H1 (cell line): ENCODE results near the gene ARMC10. TPM values are rescaled to one million over a fixed set of nuclear protein-coding genes. Genes with fewer than 3 reads are reported as not detected.

Experiments used
- CTCF ChIA-PET: fragments of 300-600 bp; sonication (Branson Sonifier 250); formaldehyde crosslinking; loops from one replicate; lab custom pipeline; 2021; ENCODE audit not compliant: partially characterized antibody; lab: Charles Lee
- POLR2A ChIA-PET: fragments of 300-600 bp; sonication (Branson Sonifier 250); formaldehyde crosslinking; loops from one replicate; lab custom pipeline; 2021; ENCODE audit warnings: inconsistent platforms; ENCODE audit not compliant: partially characterized antibody; lab: Charles Lee
- DNase-seq, 2 experiments: peaks; one replicate each; pipeline versions ENCODE4 v3.0.0 to v3.0.0-alpha.2; 2010 to 2022; ENCODE audit warnings: low spot score in 2 of 2, low read depth in 1 of 2, mixed read lengths in 1 of 2
- FAIRE-seq: peaks from 2 replicates; lab custom pipeline; 2011; peaks lifted over from hg19 to GRCh38; lab: Jason Lieb, UNC
- H2AFZ ChIP-seq: 2 replicates; pipeline ENCODE4 v1.8.1; 2012; ENCODE audit warnings: low read length, inconsistent platforms
- H2AK5ac ChIP-seq: 2 replicates; pipeline ENCODE4 v1.6.1; 2013; ENCODE audit warnings: low read depth, low read length
- H2BK120ac ChIP-seq: replicated peaks from 2 replicates; pipeline ENCODE3; 2013; ENCODE audit warnings: low read depth, low read length, inconsistent platforms
- H2BK12ac ChIP-seq: 2 replicates; pipeline ENCODE4 v1.6.1; 2013; ENCODE audit warnings: low read depth, low read length
- H2BK15ac ChIP-seq: 2 replicates; pipeline ENCODE4 v1.6.1; 2013; ENCODE audit warnings: low read length
- H2BK20ac ChIP-seq: 2 replicates; pipeline ENCODE4 v1.6.1; 2013; ENCODE audit warnings: low read length
- H2BK5ac ChIP-seq: 2 replicates; pipeline ENCODE4 v1.6.1; 2013; ENCODE audit warnings: low read depth, low read length
- H3K14ac ChIP-seq: 2 replicates; pipeline ENCODE4 v1.6.1; 2013; ENCODE audit warnings: inconsistent platforms; ENCODE audit not compliant: insufficient read length
- H3K18ac ChIP-seq: 2 replicates; pipeline ENCODE4 v1.6.1; 2013; ENCODE audit warnings: low read length; ENCODE audit errors: extremely low read depth
- H3K23ac ChIP-seq: 2 replicates; pipeline ENCODE4 v1.6.1; 2013; ENCODE audit warnings: inconsistent platforms; ENCODE audit not compliant: insufficient read length
- H3K23me2 ChIP-seq: 2 replicates; pipeline ENCODE4 v1.6.1; 2013; ENCODE audit warnings: low read depth, low read length
- H3K27ac ChIP-seq: 2 replicates; pipeline ENCODE4 v1.6.1; 2011; ENCODE audit warnings: low read depth, low read length, inconsistent platforms
- H3K27me3 ChIP-seq, 4 experiments: replicated peaks in 1 of 4; 1 replicate in 1 of 4; 2 replicates in 3 of 4; pipeline versions ENCODE4 v1.6.1 to v1.8.1; 2011 to 2013; ENCODE audit warnings: low read length in 3 of 4, mild to moderate bottlenecking in 3 of 4, inconsistent platforms in 2 of 4, mixed read lengths in 2 of 4, moderate library complexity in 1 of 4; ENCODE audit not compliant: control insufficient read depth in 3 of 4, insufficient read depth in 3 of 4; ENCODE audit errors: extremely low read depth in 1 of 4
- H3K36me3 ChIP-seq, 4 experiments: 2 replicates each; pipeline versions ENCODE4 v1.6.1 to v1.8.1; 2011 to 2013; ENCODE audit warnings: mild to moderate bottlenecking in 4 of 4, low read length in 3 of 4, moderate library complexity in 2 of 4, control low read depth in 1 of 4, inconsistent platforms in 1 of 4; ENCODE audit not compliant: insufficient read depth in 4 of 4, control insufficient read depth in 2 of 4
- H3K4ac ChIP-seq: replicated peaks from 2 replicates; pipeline ENCODE3; 2013; ENCODE audit warnings: low read length, low read depth, mixed read lengths, inconsistent platforms; ENCODE audit not compliant: insufficient read length
- H3K4me1 ChIP-seq, 4 experiments: replicated peaks in 1 of 4; 1 replicate in 1 of 4; 2 replicates in 3 of 4; pipeline versions ENCODE4 v1.6.1 to v1.8.1; 2011 to 2013; ENCODE audit warnings: low read length in 3 of 4, inconsistent platforms in 2 of 4, mixed read lengths in 1 of 4; ENCODE audit not compliant: insufficient read depth in 4 of 4, control insufficient read depth in 3 of 4
- H3K4me2 ChIP-seq, 2 experiments: 2 replicates each; pipeline versions ENCODE4 v1.6.1 to v1.8.1; 2011 to 2013; ENCODE audit warnings: low read depth in 2 of 2, low read length in 2 of 2, control low read depth in 1 of 2, inconsistent platforms in 1 of 2, mild to moderate bottlenecking in 1 of 2; ENCODE audit not compliant: insufficient read depth in 1 of 2
- H3K4me3 ChIP-seq, 4 experiments: fragments of 200-600, 300-600 bp in 1 of 4; sonication (generic), shearing (Covaris generic), sonication (Bioruptor Twin) in 1 of 4; 2 replicates each; pipeline versions ENCODE4 v1.5.1 to v1.8.1; 2011 to 2016; ENCODE audit warnings: low read length in 4 of 4, low read depth in 3 of 4, control low read depth in 2 of 4, inconsistent platforms in 2 of 4, mild to moderate bottlenecking in 2 of 4, mixed read lengths in 1 of 4, moderate library complexity in 1 of 4; ENCODE audit not compliant: insufficient read depth in 2 of 4; ENCODE audit errors: extremely low read depth in 1 of 4
- H3K56ac ChIP-seq: replicated peaks from 2 replicates; pipeline ENCODE3; 2013; ENCODE audit warnings: low read depth, mild to moderate bottlenecking, mixed read lengths, low read length, inconsistent platforms; ENCODE audit not compliant: insufficient read length
- H3K79me1 ChIP-seq: 2 replicates; pipeline ENCODE4 v1.6.1; 2013; ENCODE audit warnings: low read depth, low read length, control low read depth
- H3K79me2 ChIP-seq, 2 experiments: 2 replicates each; pipeline versions ENCODE4 v1.6.1 to v1.8.1; 2012 to 2013; ENCODE audit warnings: low read length in 2 of 2, mild to moderate bottlenecking in 2 of 2, inconsistent platforms in 1 of 2; ENCODE audit not compliant: insufficient read depth in 2 of 2, control insufficient read depth in 1 of 2
- H3K9ac ChIP-seq, 4 experiments: replicated peaks in 1 of 4; 1 replicate in 1 of 4; 2 replicates in 3 of 4; pipeline versions ENCODE4 v1.6.1 to v1.8.1; 2011 to 2013; ENCODE audit warnings: low read depth in 3 of 4, low read length in 3 of 4, control low read depth in 2 of 4, mild to moderate bottlenecking in 2 of 4, moderate library complexity in 2 of 4, inconsistent platforms in 1 of 4; ENCODE audit errors: extremely low read depth in 1 of 4
- H3K9me3 ChIP-seq, 2 experiments: 2 replicates each; pipeline versions ENCODE4 v1.6.1 to v1.8.1; 2012 to 2013; ENCODE audit warnings: mild to moderate bottlenecking in 2 of 2, moderate library complexity in 2 of 2, control low read depth in 1 of 2, inconsistent platforms in 1 of 2, low read depth in 1 of 2, low read length in 1 of 2, mixed read lengths in 1 of 2; ENCODE audit not compliant: insufficient read depth in 2 of 2
- H4K20me1 ChIP-seq, 2 experiments: replicated peaks in 1 of 2; 2 replicates each; pipeline versions ENCODE3 to v1.8.1; 2011 to 2013; ENCODE audit warnings: inconsistent platforms in 2 of 2, low read length in 2 of 2, mild to moderate bottlenecking in 1 of 2; ENCODE audit not compliant: insufficient read depth in 2 of 2, control insufficient read depth in 1 of 2
- H4K5ac ChIP-seq: 2 replicates; pipeline ENCODE4 v1.6.1; 2013; ENCODE audit warnings: low read length, low read depth, mixed read lengths, inconsistent platforms; ENCODE audit not compliant: insufficient read length
- H4K8ac ChIP-seq: 2 replicates; pipeline ENCODE4 v1.8.0; 2013; ENCODE audit warnings: mild to moderate bottlenecking, moderate library complexity, low read length, inconsistent platforms; ENCODE audit not compliant: insufficient read depth; ENCODE audit errors: extremely low read depth
- H4K91ac ChIP-seq: replicated peaks from 2 replicates; pipeline ENCODE3; 2013; ENCODE audit warnings: low read length, mixed read lengths, inconsistent platforms; ENCODE audit not compliant: insufficient read length
- BRCA1 ChIP-seq: IDR thresholded peaks from 2 replicates; pipeline ENCODE4 v1.6.1; 2012; ENCODE audit warnings: low read depth, low read length, improper control_type of control experiment
- CBX8 ChIP-seq: fragments of 300-800, 300-1000 bp; sonication (generic); IDR thresholded peaks from 2 replicates; pipeline ENCODE4 v1.7.1; 2016; ENCODE audit warnings: low read depth, low read length, borderline replicate concordance
- CEBPB ChIP-seq: IDR thresholded peaks from 2 replicates; pipeline ENCODE4 v1.6.1; 2012; ENCODE audit warnings: low read depth, low read length
- CHD2 ChIP-seq: IDR thresholded peaks from 2 replicates; pipeline ENCODE4 v1.6.1; 2012; ENCODE audit warnings: low read length, improper control_type of control experiment
- EP300 ChIP-seq, 2 experiments: IDR thresholded peaks; 1 replicate in 1 of 2; 2 replicates in 1 of 2; pipeline ENCODE4 v1.6.1; 2011 to 2012; ENCODE audit warnings: low read depth in 2 of 2, low read length in 2 of 2, mild to moderate bottlenecking in 2 of 2, borderline replicate concordance in 1 of 2, inconsistent platforms in 1 of 2, moderate library complexity in 1 of 2
- GABPA ChIP-seq: IDR thresholded peaks from 2 replicates; pipeline ENCODE4 v1.6.1; 2011; ENCODE audit warnings: mild to moderate bottlenecking, low read length, moderate library complexity, borderline replicate concordance; ENCODE audit not compliant: insufficient read depth
- HDAC6 ChIP-seq: IDR thresholded peaks from one replicate; pipeline ENCODE4 v1.7.1; 2012; ENCODE audit warnings: low read depth, mild to moderate bottlenecking, inconsistent platforms, low read length, moderate library complexity
- PHF8 ChIP-seq: fragments of 200-600 bp; sonication (generic); conservative IDR thresholded peaks from 2 replicates; pipeline ENCODE4 v1.7.1; 2012; ENCODE audit warnings: low read depth, mild to moderate bottlenecking, inconsistent platforms, low read length, moderate library complexity
- RNF2 ChIP-seq: fragments of 200-900, 300-1000 bp; sonication (generic); IDR thresholded peaks from 2 replicates; pipeline ENCODE4 v1.7.1; 2016; ENCODE audit warnings: borderline replicate concordance, low read depth, mild to moderate bottlenecking, antibody characterized with exemption, low read length; ENCODE audit not compliant: poor library complexity, severe bottlenecking; ENCODE audit errors: missing control alignments
- SIRT6 ChIP-seq: IDR thresholded peaks from one replicate; pipeline ENCODE4 v1.7.1; 2012; ENCODE audit warnings: low read length, inconsistent platforms
- SIX5 ChIP-seq: IDR thresholded peaks from 2 replicates; pipeline ENCODE4 v1.6.1; 2011; ENCODE audit warnings: mild to moderate bottlenecking, low read depth, low read length
- TAF7 ChIP-seq: optimal IDR thresholded peaks from 2 replicates; pipeline ENCODE3; 2011; ENCODE audit warnings: low read depth, mild to moderate bottlenecking, inconsistent platforms, low read length, moderate library complexity, borderline replicate concordance
- TBP ChIP-seq: IDR thresholded peaks from 2 replicates; pipeline ENCODE4 v1.6.1; 2011; ENCODE audit warnings: low read depth, low read length, improper control_type of control experiment
- TCF12 ChIP-seq: IDR thresholded peaks from 2 replicates; pipeline ENCODE4 v1.6.1; 2011; ENCODE audit warnings: low read depth, mild to moderate bottlenecking, low read length
- TEAD4 ChIP-seq: IDR thresholded peaks from 2 replicates; pipeline ENCODE4 v1.6.1; 2012; ENCODE audit warnings: low read depth, low read length, inconsistent platforms, mixed read lengths
- WGBS, 2 experiments: shearing (Covaris generic) in 1 of 2; methylation state at CpG; one replicate each; pipeline versions ENCODE4 v1.1.6 to v1.1.7; 2013 to 2015; ENCODE audit warnings: low lambda C conversion rate in 2 of 2, mixed read lengths in 2 of 2, inconsistent platforms in 1 of 2, low coverage in 1 of 2, missing lambda C conversion rate in 1 of 2; ENCODE audit not compliant: insufficient replicate concordance in 2 of 2, insufficient coverage in 1 of 2, insufficient read length in 1 of 2; ENCODE audit errors: extremely low coverage in 1 of 2, missing lambda C conversion rate in 1 of 2; 5-methylcytosine and 5-hydroxymethylcytosine counted together
- polyA plus RNA-seq, 7 experiments: library from polyadenylated mRNA; depleted of rRNA in 3 of 7; stranded (reverse) in 5 of 7; unstranded in 2 of 7; fragments of >200 nt in 5 of 7; fragments of 200-250 nt in 2 of 7; gene quantifications; 1 replicate in 5 of 7; 2 replicates in 1 of 7; 4 replicates in 1 of 7; pipeline versions ENCODE4 v1.2.1 to v1.2.3, GENCODE V29; 2011 to 2013; ENCODE audit warnings: missing spikeins in 2 of 7, mixed read lengths in 2 of 7
- total RNA-seq: library from RNA; stranded (reverse); fragmentation: NEBNext Ultra II Directional; extraction: Animal tissue kit (Norgen Biotek cat#: 25700); gene quantifications from 2 replicates; pipeline ENCODE4 v1.2.1, GENCODE V29; 2021

Gene ARMC10
- total and polyA plus RNA-seq, 2 of the 8 experiments (the other 6 are each of a cell fraction or from before 2014, with no cell fraction given): 16.4 to 44.3 TPM

DNA sequence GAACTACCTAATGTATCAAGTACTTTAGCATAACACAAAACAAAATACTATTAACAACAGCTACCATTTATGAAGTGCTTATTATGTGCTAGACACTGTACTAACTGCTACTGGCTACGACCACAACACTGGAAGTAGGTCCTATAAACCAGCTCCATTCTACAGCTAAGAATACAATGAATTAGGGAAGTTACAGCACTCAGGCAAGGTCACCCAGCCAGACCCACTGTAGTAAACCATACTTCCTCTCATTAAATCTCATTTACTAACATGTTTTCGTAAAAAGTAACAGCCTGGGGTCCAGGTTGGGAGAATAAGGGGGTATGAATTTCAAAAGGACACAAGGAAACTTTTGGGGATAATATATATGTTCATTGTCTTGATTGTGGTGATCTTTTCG lies 48.6 kb downstream of the ARMC10 start:
- Histone ChIP-seq H3K4me3 (no peak overlapping the region), H2BK15ac (no peak overlapping the region), H3K27me3 (no peaks in the 10 kb centered on the region), H3K23ac (no peak overlapping the region), H4K8ac (no peak overlapping the region), H2BK5ac (no peak overlapping the region), H2BK12ac (no peak overlapping the region), H2AFZ (no peak overlapping the region), H3K4me2 (no peak overlapping the region), H3K79me1 (no peaks in the 10 kb centered on the region), H3K23me2 (no peaks in the 10 kb centered on the region), H3K27ac (no peak overlapping the region), H3K79me2 (no peaks in the 10 kb centered on the region), H3K4me1 (no peaks in the 10 kb centered on the region), H3K9me3 (no peaks in the 10 kb centered on the region), H3K9ac (no peak overlapping the region), H2AK5ac (no peak overlapping the region), H3K18ac (no peak overlapping the region), H3K4ac (no peak overlapping the region), H3K36me3 (peaks cover 2 to 22% (median 15%) of the 10 kb centered on the region in 4 experiments; a peak in 7 of 8 replicates), H4K20me1 (peaks cover 0 to 3% of the 10 kb centered on the region in 2 experiments), H4K91ac (no peak overlapping the region), H3K14ac (no peak overlapping the region), H2BK20ac (no peak overlapping the region), H3K56ac (no peak overlapping the region), H4K5ac (no peak overlapping the region), H2BK120ac (no peak overlapping the region)
- POLR2A ChIA-PET: no interaction called here
- DNase-seq: no peak
- no peak for FAIRE-seq
- CTCF ChIA-PET: no interaction called here
- WGBS, 2 experiments: 61% methylated on average over 3 of the region's 3 CpGs; no CpG with 5 or more reads in 1 of the 2 experiments
- TF ChIP-seq CHD2: no peak
- no peak for TF ChIP-seq TAF7
- TF ChIP-seq HDAC6: no peak
- TF ChIP-seq CBX8: no peak
- TF ChIP-seq CEBPB: no peak
- TF ChIP-seq TCF12: no peak
- no peak for TF ChIP-seq TBP
- no peak for TF ChIP-seq RNF2
- no peak for TF ChIP-seq EP300 (IDR thresholded peaks at IDR 0.05; ENCODE audit: borderline replicate concordance in 1 of 2, low read depth in 2 of 2, low read length in 2 of 2)
- TF ChIP-seq SIRT6: no peak
- no peak for TF ChIP-seq SIX5
- TF ChIP-seq BRCA1: no peak
- TF ChIP-seq PHF8: no peak
- TF ChIP-seq TEAD4: no peak
- no peak for TF ChIP-seq GABPA
